NCI-H526 treated with DMSO at 0.1 percent for 48 hours (cell line): ENCODE measurements around the gene CA10.

Experiments used
- DNase-seq: peaks from one replicate; lab custom pipeline; 2025; lab: John Stamatoyannopoulos, UW

The CA10 gene

GRCh38 chr17:51645056-51645455 is 513.5 kb downstream of the CA10 start:
- no peak for DNase-seq

GRCh38 chr17:51643702-51644490 is 514.6 kb downstream of the CA10 start:
- no peak for DNase-seq

GRCh38 chr17:51642029-51642428 is 516.5 kb downstream of the CA10 start:
- DNase-seq, result no peak

GRCh38 chr17:51640108-51640622 is 518.3 kb downstream of the CA10 start:
- no peak for DNase-seq

- no peak for DNase-seq
Observed at GRCh38 chr17:51638971-51639370, 519.5 kb downstream of the CA10 start.

- DNase-seq, result no peak
Observed at GRCh38 chr17:51636291-51636690, 522.2 kb downstream of the CA10 start.

GRCh38 chr17:51630101-51630671 is 528.3 kb downstream of the CA10 start:
- DNase-seq, result no peak

GRCh38 chr17:51629232-51629631 is 529.3 kb downstream of the CA10 start:
- no peak for DNase-seq

GRCh38 chr17:51627779-51628178 is 530.7 kb downstream of the CA10 start:
- DNase-seq, result no peak

GRCh38 chr17:51618476-51618875 is 540.0 kb downstream of the CA10 start:
- no peak for DNase-seq

GRCh38 chr17:51617986-51618385 is 540.5 kb downstream of the CA10 start:
- no peak for DNase-seq

GRCh38 chr17:51613255-51613654 is 545.3 kb downstream of the CA10 start:
- no peak for DNase-seq

GRCh38 chr17:51612692-51613091 is 545.8 kb downstream of the CA10 start:
- no peak for DNase-seq

- DNase-seq, result no peak
Observed at GRCh38 chr17:51611585-51611984, 546.9 kb downstream of the CA10 start.

- DNase-seq, result no peak
Observed at GRCh38 chr17:51610834-51611233, 547.7 kb downstream of the CA10 start.

- no peak for DNase-seq
Observed at GRCh38 chr17:51610155-51610554, 548.4 kb downstream of the CA10 start.

GRCh38 chr17:51608251-51608933 is 550.1 kb downstream of the CA10 start:
- DNase-seq, result no peak

- DNase-seq, result no peak
Observed at GRCh38 chr17:51607512-51607911, 551.0 kb downstream of the CA10 start.

- DNase-seq, result no peak
Observed at GRCh38 chr17:51604299-51605020, 554.1 kb downstream of the CA10 start.

- DNase-seq, result no peak
Observed at GRCh38 chr17:51601622-51602261, 556.8 kb downstream of the CA10 start.

- no peak for DNase-seq
Observed at GRCh38 chr17:51598824-51599223, 559.7 kb downstream of the CA10 start.

- no peak for DNase-seq
Observed at GRCh38 chr17:51597345-51597744, 561.2 kb downstream of the CA10 start.
